ENCODE measurements around the gene DBH.

- TF ChIP-seq ZNF253 (CRISPR knock-in tag; IDR thresholded peaks at IDR 0.05; ENCODE audit: borderline replicate concordance) (no peak), SP2 (CRISPR knock-in tag; IDR thresholded peaks at IDR 0.05) (no peak)
Observed at GRCh38 chr9:133701981-133702797, 66.0 kb downstream of the DBH start.

Data from HepG2 (cell line).